CD4-positive, alpha-beta T cell treated with Interleukin-17A for 1 hour (primary cell): ENCODE data around the gene TFPI.
"Not testable (repeated sequence)": the region's sequence is repeated elsewhere in the genome, so short reads cannot be mapped to it uniquely, and the experiment has no call there.

Source experiments
- DNase-seq: peaks from one replicate; pipeline ENCODE4 v3.0.0-alpha.2; 2020

Gene TFPI

DNA sequence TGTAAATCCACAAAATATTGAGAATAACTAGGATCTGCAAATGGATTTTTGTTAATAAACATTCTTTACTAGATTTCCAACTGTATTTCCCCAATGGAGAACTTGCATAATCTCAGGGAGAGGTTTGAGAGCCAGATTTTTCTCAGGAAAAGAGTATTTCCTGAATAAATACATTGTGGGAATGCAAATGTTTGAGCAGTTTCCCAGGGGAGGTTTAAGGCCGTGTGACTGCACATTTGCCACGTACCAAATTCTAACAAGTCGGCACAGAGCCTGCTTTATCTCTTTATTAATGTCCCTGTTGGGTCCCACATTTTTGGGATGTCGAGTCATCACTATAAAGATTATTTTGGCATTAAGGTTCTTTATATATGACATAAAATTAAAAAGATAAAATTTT, 27.0 kb downstream of the TFPI start:
- no peak for DNase-seq

DNA sequence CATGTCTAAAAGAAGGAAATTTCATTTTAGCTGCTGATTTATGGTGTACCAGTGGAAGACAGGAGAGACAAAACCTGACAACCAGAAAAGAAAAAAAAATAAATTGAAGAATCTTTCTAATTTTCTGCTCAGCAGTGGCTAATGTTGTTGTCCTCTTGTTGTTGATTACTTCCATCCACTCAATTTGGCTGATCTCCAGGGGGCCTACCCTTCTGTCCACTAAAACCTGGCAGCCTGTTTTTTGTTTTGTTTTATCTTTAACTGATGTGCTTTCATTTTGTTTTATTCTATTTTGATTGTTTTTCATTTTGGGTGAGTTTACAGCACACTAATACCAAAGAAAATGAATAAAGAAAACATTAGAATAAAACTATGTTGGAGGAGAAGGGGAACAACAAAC, 27.4 kb downstream of the TFPI start:
- no peak for DNase-seq

DNA sequence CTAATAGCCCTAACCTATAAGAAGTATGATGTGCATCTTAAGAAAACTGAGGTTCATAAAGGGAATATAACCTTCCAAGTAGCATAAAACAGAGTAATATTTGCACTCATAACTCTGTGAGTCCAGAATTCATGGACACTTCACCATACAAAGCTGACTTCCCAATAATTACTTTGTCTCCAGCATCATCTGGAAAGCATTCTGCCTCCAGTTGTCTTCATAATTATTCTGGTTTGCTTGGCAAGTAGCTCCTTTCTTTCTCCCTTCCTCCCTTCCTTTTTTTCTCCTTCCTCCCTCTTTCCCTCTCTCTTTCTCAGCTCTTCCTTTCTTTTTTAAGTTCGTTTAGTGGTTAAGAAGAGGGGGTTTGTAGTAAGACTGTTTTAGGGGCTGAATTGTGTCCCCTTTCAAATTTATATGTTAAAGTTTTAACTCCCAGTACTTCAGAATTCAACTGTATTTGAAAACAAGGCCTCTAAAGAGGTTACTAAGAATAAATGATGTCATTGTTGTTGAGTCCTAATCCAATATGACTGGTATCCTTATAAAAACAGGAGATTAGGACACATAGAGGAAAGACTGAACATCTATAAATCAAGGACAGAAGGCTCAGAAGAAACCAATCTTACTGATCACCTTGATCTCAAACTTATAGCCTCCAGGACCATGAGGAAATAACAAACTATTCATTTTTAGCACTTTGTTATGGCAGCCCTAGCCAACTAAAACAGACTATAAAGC, 28.9 kb downstream of the TFPI start:
- DNase-seq: no peak

DNA sequence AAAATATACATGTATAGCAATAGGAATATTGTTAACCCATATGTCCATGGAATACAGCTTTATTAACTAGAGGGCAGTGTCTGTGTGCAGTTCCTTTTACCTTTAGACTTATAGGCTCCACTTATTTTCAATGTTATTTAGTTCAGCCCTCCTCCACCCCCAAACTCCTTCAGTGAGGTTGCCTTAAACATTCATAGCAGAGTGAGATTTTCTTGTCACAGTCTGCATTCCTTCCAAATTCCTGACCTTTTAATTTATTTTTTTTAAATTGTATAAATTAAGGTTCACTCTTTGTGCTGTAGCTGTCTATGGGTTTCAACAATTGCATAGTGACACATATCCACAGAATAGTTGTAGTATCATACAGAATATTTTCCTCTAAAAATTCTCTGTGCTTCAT, 30.9 kb downstream of the TFPI start:
- no peak for DNase-seq

DNA sequence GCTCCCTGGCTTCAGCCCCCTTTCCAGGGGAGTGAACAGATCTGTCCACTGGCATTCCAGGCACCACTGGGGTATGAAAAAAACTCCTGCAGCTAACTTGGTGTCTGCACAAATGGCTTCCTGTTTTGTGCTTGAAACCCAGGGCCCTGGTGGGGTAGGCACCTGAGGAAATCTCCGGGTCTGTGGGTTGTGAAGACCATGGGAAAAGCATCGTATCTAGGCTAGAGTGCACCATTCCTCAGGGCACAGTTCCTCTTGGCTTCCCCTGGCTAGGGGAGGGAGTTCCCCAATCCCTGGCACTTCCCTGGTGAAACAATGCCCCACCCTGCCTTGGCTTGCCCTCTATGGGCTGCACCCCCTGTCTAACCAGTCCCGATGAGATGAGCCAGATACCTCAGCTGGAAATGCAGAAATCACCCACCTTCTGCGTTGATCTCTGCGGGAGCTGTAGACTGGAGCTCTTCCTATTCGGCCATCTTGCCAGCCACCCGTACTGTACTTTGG, 34.1 kb downstream of the TFPI start:
- no peak for DNase-seq

DNA sequence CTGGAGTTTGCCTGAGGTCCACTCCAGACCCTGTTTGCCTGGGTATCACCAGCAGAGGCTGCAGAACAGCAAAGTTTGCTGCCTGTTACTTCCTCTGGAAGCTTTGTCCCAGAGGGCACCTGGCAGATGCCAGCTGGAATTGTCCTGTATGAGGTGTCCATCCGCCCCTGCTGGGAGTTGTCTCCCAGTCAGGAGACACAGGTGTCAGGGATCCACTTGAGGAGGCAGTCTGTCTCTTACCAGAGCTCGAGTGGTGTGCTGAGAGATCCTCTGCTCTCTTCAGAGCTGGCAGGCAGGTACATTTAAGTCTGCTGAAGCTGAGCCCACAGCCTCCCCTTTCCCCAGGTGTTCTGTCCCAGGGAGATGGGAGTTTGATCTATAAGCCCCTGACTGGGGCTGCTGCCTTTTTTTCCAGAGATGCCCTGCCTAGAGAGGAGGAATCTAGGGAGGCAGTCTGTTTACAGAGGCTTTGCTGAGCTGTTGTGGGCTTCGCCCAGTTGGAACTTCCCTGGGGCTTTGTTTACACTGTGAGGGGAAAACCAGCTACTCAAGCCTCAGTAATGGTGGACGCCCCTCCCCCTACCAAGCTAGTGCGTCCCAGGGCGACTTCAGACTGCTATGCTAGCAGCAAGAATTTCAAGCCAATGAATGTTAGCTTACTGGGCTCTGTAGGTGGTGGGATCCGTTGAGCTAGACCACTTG, 34.7 kb downstream of the TFPI start:
- no peak for DNase-seq

DNA sequence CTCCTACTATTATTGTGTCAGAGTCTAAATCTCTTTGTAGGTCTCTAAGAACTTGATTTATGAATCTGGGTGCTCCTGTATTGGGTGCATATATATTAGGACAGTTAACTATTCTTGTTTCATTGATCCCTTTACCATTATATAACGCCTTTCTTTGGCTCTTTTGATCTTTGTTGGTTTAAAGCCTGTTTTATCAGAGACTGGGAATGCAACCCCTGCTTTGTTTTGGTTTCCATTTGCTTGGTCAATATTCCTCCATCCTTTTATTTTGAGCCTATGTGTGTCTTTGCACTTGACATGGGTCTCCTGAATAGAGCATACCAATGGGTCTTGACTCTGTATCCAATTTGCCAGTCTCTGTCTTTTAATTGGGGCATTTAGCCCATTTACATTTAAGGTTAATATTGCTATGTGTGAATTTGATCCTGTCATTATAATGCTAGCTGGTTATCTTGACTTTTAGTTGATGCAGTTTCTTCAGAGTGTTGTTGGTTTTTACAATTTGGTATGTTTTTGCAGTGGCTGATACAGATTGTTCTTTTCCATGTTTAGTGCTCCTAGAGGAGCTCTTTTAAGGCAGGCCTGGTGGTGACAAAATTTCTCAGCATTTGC, 36.4 kb downstream of the TFPI start:
- DNase-seq: not testable (repeated sequence)

DNA sequence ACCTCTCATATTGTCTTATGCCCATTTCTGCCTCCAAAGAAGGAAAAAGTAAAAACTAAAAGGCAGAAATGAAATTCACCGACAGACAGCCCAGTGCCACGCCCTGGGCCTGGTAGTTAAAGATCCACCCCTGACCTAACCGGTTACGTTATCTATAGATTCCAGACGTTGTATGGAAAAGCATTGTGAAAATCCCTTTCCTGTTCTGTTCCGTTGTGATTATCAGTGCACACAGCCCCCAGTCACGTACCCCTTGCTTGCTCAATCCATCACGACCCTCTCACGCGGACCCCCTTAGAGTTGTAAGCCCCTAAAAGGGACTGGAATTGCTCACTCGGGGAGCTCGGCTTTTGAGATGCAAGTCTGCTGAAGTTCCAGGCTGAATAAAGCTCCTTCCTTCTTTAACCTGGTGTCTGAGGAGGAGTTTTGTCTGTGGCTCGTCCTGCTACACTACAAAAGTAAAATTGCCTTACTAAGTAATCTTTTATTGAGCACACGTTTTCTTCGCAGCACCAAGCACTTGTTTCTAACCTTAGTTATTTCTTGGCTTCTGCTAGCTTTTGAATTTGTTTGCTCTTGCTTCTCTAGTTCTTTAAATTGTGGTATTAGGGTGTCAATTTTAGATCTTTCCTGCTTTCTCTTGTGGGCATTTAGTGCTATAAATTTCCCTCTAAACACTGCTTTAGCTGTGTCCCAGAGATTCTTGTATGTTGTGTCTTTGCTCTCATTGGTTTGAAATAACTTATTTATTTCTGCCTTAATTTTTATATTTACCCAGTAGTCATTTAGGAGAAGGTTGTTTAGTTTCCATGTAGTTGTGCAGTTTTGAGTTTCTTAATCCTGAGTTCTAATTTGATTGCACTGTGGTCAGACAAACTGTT, 37.4 kb downstream of the TFPI start:
- not testable (repeated sequence) for DNase-seq

DNA sequence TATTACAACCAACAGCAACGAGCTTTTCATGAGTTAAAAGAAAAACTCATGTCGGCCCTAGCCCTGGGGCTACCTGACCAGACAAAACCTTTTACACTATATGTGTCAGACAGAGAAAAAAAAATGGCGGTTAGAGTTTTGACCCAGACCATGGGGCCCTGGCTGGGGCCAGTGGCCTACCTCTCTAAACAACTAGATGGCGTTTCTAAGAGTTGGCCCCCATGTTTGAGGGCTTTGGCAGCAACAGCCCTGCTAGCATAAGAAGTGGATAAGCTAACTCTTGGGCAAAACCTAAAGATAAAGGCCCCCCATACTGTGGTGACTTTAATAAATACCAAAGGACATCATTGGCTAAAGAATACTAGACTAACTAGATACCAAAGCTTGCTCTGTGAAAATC, 39.3 kb downstream of the TFPI start:
- no peak for DNase-seq

DNA sequence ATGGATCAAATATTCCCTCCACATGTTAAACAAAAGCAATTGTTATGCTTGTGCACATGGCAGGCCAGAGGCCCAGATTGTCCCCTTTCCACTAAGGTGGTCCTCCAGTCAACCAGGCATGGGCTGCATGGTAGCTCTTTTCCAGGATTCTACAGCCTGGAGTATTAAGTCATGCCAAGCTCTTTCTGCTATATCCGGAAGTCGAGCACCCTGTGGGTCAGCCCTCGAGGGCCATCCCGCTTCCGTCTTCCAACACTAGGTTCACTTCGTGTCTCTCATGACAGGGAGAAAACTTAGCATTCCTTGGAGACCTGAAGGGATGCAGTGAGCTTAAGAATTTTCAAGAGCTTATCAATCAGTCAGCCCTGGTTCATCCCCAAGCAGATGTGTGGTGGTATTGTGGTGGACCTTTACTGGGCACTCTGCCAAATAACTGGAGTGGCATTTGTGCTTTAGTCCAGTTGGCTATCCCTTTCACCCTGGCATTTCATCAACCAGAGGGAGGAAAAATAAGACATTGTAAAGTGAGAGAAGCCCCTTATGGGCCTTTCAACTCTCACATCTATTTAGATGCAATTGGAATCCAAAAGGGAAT, 39.9 kb downstream of the TFPI start:
- DNase-seq: not testable (repeated sequence)

DNA sequence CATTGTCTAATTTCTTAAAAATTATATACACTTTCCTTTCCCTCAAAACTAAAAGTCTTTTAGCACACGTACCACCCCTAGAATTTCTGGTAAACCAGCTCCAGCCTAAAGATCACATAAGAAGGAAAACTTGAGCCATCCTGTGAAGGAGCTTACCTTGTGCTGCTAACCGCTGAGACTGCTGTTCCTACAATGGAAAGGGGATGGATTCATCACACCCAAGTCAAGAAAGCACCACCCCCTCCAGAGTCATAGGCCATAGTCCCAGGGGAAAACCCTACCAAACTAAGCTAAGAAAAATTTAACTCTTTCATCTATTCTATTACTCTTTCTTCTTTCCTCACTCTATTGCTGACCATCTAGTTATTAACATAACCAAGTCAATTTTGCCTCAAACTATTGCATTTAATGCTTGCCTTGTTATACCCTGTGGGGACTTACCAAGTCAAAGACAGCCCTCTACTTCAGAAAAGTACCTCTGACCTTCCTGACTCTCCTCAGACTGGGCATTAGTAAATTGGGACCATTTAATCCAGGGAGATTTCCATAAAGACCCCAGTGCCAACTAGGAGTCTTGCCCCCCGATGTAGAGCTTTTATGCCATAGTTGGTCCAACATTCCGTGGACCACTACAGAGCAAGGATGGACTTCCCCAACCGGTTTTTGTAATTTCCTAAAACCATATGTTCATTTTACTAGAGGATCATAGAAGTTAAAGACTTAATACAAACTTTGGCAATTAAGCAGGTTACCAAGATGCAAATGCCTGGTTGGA, 40.6 kb downstream of the TFPI start:
- not testable (repeated sequence) for DNase-seq

DNA sequence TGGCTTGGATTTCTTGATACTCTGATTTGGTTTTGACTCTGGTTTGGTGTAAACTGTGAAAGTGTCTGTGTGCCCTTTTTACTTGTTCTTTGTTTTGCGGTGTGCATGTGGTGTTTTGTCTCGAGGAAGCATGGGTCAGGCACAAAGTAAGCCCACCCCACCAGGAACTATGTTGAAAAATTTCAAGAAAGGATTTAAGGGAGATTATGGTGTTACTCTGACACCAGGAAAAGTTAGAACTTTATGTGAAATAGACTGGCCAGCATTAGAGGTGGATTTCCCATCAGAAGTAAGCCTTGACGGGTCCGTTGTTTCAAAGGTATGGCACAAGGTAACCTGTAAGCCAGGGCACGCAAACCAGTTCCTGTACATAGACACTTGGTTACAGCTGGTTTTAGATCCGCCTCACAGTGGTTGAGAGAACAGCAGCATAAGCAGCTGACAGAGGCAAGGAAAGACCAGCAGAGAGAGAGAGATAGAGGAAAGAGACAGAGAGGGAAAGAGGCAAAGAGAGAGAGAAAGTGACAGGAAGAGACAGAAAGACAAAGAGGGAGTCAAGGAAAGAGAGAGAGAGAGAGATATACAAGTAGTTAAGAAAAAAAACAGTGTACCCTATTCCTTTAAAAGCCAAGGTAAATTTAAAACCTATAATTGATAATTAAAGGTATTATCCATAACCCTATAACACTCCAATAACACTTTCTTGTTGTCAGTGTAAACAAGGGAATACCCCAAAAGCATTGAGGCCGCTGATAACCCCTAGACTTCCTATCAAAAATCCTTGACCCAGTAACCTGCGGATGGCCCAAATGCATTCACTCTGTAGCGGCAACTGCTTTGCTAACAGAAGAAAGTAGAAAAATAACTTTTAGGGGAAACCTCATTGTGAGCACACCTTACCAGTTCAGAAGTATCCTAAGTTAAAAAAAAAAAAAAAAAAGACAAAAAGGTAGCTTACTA, 42.6 kb downstream of the TFPI start:
- DNase-seq: no peak

DNA sequence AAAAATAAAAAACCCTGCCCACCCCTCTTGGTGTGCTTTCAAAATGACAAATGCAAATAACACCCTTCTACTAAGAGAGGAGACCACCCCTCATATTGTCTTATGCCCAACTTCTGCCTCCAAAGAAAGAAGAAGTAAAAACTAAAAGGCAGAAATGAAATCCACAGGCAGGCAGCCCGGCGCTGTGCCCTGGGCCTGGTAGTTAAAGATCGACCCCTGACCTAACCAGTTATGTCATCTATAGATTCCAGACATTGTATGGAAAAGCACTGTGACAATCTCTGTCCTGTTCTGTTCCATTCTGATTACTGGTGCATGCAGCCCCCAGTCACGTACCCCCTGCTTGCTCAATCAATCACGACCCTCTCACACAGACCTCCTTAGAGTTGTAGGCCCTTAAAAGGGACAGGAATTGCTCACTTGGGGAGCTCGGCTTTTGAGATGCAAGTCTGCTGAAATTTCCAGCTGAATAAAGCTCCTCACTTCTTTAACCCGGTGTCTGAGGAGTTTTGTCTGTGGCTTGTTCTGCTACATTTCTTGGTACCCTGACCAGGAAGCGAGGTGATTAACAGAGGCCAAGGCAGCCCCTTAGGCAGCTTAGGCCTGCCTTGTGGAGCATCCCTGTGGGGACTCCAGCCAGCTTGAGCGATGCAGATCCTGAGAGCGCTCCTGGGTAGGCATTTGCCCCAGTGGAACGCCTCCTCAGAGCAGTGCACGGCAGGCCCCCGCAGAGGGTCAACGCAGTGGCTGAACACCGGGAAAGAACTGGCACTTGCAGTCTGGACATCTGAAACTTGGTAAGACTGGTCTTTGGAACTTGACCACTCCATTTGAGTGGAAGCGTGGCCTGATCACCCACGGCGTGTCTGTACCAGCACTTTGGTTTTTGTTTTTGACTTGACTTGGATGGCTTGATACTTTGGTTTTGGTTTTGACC, 43.5 kb downstream of the TFPI start:
- peak; percentile 0 for DNase-seq

DNA sequence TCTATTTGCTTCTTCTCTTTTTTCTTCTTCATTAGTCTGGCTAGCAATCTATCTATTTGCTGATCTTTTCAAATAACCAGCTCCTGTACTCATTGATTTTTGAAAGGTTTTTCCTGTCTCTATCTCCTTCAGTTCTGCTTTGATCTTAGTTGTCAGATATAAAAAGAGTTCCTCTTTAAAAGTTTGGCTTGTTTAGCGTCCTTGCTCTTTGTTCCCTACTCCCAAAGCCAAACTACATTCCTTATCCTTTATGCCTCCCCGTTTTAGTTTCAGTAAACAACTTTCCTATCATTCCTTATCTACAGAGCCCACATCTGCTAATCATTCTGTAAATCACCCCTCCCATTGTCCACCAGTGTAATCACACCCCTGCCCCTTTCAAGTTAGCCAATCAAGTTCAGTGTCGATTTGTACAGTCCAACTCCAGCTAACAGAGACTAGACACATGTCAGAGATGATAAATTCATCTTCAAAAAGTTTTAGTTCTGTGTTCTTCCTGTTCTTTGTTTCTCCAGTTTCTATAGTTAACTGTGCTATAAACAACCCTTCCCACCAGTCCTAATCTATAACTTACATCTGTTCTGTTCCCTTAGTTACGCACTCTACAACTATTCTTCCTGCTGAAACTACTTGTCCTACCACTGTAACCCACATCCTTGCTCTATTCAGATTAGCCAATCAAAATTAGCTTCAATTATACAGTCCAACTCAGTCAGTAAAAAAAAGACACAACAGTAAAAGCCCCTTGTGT, 44.4 kb downstream of the TFPI start:
- DNase-seq: peak; percentile 2

DNA sequence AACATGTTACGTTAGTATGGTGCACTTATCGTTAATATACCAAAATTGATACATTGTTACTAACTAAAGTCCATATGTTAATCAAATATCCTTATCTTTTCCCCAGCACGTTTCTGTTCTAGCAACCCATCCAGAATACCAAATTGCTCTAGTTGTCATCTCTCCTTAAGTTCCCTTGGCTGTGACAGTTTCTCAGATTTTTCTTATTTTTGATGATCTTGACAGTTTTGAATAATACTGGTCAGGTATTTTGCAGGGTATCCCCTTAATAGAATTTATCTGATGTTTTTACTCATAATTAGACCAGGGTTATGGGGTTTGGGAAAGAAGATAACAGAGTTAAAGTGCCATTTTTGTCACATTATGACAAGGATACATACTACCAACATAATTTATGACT, 47.8 kb downstream of the TFPI start:
- DNase-seq: no peak

DNA sequence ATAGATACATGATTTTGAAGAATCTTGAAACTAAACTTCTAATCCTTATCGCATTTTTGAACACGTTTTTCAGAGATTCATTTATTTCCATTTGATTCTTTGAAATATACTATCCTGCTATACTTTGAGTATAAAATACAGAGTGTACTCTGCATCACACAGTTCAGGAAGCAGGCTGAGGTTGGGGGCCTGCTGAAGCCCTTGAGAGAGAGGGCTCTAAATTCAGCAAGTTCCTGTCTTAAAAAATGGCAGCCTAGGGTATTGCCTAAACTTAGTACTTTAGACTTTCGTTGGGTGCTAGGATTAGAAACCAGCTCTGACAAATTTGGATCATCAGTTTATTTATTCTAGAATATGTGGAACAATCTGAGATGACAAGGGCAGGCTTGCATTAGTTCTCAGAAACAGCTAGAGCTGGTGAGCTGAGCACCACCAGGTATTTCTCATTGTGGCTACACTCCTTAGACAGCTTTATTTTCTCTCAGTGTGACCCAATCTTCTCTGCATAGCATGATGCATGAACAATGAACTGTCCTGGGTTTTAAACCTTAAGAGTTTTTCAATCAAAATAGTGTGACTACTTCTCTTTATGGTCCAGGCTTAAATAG, 49.1 kb downstream of the TFPI start:
- no peak for DNase-seq

DNA sequence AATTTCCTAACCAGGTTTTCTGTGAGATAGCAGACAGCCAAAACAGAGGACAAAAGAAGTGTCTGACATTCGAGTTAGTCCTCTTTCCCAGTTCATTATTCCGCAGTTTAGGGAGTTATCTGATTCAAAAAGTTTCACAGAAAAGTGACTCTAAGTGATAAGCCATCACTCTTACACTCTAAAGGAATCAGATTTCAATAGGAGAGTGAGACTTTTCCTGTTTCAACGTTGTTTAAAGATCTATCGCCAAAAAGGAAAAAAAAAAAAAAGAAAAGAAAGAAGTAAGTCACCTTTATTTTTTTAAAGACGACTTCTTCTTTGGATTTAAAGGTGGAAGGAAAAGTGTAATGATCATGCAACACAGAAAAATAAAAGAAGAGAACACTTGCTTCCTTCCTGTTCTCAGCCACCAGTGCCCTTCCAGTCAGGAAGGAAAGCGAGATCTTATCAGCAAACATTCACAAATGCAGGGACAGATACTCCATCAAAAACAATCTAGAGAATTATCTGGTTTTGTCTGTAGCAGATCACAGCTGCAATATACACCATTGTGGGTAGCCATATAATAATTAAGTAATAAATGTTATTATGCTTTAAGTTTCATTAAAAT, 49.8 kb downstream of the TFPI start:
- DNase-seq: no peak

DNA sequence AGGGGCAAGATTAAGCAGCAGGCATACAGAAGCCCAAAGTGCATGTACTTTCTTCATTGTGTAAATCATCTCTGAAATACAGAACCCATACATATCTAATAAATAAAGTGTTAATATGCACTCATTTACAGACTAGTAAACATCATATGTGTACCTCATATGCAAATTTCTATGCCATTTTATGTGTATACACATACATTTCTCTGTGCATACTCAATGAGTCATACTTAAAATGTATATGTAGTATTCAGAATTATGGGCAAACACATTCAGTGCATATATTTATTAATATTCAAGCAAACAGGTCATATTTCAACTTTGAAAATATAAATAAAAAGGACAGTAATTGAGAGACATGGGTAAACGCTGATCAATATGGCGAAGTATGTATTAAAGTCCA, 50.5 kb downstream of the TFPI start:
- DNase-seq: no peak
